Gastroesophageal sphincter (tissue), 2 donors: Measurements from ENCODE around the gene SF1.

ENCODE experiments used
- POLR2A ChIP-seq, 2 donors: fragments of 450-650 bp; IDR thresholded peaks; one replicate each; pipeline ENCODE4 v1.6.1; 2017; ENCODE audit warnings: antibody characterized with exemption in 2 of 2, mild to moderate bottlenecking in 2 of 2, moderate library complexity in 1 of 2
- POLR2AphosphoS5 ChIP-seq: sonication (generic); formaldehyde crosslinking; IDR thresholded peaks from one replicate; pipeline ENCODE4 v1.6.1; 2017; ENCODE audit warnings: antibody characterized with exemption

- TF ChIP-seq POLR2AphosphoS5 = no peak
- no peak for TF ChIP-seq POLR2A (IDR thresholded peaks at IDR 0.05)
Measured at GRCh38 chr11:64801158-64801464, 22.8 kb upstream of the SF1 start.
